GM18907 (cell line): ENCODE data around the gene PBX4.

Experiments
- ATAC-seq: cut with Tn5 transposase; IDR thresholded peaks from one replicate; pipeline ENCODE4 v1.9.1; 2021; ENCODE audit warnings: mild to moderate bottlenecking, moderate library complexity; ENCODE audit not compliant: unreplicated experiment

PBX4 gene

DNA sequence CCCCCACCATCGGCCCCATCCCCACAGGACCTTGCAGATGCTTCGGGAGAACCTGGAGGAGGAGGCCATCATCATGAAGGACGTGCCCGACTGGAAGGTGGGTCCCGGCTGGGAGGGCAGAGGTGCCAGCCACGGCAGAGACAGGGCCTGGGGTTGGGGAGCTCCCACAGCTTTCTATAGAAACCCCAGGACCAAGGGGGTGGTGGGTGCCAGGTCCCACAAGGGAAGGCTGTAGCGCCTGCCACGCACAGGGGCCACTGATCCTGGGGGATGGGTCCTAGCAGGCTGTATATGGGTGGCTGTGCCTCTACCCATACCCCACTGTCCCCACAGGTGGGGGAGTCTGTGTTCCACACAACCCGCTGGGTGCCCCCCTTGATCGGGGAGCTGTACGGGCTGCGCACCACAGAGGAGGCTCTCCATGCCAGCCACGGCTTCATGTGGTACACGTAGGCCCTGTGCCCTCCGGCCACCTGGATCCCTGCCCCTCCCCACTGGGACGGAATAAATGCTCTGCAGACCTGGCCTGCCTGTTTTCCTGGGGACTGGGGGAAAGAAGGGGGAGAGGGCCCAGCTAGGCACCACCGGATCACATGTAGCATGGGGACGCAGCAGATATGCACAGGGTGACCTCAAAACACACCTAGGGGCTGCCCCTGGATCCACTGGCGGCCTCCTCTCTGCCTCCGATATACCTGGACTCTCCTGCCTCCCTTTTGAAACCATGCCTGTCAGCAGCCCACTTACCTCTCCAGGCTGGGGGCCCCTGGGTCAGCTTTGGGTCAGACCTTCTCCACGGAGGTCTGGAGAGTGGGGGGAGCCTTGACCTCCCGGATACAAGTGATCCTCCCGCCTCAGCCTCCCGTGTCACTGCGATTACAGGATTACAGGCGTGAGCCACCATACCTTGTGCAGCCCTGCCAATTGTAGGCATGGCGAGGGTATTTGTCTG, 90.5 kb downstream of the PBX4 start:
- ATAC-seq, result no peak

DNA sequence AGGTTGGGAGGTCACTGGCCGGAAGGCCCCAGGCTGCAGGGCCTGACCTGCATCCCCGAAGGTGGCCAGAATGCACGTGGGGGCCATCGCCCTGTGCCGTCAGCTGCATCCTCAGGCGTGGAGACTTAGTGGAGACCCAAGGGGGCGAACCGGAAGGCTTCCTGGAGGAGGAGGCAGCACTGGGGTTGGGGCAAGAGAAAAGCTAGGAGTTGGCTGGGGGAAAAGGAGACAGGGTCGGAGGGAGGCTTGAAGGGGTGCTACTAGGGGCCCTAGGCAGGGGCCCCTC, 91.2 kb downstream of the PBX4 start:
- no peak for ATAC-seq

DNA sequence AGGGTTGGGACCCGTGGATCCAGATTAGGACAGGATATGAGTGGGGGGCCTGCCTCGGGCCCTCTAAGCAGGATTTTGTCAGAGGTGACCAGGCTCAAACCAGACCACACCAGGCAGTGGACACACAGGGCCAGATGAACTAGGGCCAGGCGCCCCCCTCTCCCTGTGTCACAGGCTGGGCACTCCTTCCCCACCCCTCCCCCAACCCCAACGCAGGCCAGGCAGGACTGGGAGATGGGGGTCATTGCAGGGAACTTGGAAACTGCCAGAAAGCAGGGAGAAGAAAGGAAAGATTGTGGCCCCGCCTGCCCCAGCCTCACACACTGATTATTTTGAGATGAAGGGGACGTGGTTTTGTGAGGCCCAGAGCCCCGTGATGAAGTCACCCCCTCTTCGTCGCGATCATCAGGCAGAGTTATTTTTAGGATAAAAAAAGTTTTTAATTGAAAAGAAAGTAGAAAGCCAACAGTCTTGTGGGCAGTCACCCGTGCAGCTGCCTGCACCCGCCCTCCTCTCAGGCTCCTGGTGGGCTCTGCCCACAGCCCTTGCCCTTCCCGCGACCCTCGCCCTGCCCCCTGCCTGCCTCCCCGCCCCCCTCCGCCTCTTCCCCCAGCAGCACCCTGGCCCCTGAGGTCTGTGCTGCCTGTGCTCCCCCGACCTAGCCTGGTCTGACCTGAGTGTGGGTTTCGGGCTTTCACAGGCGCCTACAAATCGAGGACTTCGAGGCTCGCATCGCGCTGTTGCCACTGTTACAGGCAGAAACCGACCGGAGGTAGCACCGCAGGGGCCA, 91.7 kb downstream of the PBX4 start:
- no peak for ATAC-seq

DNA sequence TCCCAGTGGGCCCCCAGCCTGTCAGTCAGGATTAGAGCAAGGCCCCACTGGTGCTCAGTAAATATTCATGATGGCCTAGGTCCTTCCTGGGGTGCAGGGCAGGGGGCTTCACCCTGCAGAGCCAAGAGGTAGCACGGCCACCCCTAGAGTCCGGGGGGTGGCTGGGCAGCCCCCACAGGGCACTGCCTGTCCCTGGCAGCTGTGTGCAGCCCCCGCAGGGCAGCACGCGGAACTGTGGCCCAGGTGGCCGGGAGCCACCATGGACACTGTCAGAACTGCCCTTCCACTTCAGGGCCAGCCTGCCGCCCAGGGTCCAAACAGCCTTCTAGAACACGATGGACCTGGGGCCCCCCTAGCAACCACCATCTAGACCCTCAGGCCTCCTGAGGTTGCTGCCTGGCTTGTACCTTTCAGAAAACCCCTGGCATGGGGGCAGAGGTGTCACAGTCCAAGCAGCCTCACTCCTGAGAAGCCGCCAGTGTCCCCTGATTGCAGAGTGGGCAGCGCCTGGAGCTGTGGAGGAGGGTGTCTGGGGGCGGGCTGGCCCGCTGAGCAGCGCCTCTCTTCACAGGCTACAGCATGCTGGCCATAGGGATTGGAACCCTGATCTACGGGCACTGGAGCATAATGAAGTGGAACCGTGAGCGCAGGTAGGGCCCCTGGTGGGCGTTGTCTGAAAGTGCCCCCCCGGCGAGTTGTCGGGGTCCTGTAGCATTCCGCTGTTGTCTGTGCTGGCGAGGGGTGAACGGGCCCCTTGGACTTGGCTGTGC, 92.7 kb downstream of the PBX4 start:
- no peak for ATAC-seq

DNA sequence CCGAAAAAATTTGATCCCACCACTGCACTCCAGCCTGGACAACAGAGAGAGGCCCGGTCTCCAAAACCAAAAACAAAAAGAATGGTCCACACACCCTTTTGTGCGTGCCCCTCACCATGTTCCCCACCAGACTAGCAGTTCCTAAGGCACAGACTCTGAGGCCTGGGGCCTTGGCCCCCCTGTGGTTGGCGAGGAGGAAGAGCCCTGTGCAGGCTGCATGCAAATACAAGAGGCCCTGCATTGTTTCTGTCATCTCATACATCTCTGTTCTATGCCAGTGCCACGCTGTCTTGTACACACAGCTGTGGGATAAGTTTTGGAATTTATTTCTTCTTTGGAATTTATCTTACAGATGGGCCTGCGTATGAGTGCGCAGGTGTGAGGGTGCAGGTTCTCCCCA, 94.4 kb downstream of the PBX4 start:
- no peak for ATAC-seq

DNA sequence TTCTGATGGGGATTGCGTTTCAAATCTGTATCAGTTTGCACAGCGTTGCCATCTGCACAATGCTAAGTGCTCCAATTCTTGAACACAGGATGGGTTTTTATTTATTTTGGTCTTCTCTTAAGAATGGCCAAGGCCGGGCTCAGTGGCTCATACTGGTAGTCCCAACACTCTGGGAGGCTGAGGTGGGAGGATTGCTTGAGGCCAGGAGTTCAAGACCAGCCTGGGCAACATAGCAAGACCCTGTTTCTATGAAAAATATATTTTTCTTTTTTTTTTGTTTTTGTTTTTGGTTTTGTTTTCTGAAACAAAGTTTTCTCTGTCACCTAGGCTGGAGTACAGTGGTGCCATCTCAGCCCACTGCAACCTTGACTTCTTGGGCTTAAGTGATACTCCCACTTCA, 95.3 kb downstream of the PBX4 start:
- ATAC-seq, result no peak

DNA sequence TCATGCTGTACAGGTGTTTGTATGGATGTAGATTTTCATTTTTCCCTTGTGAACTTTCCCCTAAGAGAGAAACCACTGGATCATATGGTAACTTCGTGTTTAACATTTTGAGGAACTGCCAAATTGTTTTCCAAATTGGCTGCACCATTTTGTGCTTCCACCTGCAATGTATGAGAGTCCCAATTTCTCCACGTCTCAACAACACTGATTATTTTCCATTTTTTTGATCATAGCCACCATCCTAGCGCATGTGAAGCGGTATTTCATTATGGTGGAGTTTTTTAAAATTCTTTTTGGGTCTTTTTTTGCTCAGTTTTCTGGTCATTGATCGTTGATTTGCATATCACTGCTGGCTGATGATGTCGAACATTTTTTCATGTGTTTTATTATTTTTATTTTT, 97.5 kb downstream of the PBX4 start:
- ATAC-seq, result no peak

DNA sequence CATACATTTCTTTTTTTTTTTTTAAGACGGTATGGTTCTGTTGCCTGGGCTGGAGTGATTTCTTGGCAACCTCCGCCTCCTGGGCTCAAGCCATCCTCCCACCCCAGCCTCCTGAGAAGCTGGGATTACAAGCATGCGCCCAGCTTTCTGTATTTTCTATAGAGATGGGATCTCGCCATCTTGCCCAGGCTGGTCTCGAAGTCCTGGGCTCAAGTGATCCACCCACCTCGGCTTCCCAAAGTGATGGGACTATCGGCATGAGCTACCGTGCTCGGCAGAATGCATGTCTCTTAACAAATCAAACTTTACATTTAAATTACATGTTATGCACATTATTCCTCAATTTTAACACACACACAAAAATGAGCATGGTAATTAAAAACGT, 101.3 kb downstream of the PBX4 start:
- no peak for ATAC-seq

DNA sequence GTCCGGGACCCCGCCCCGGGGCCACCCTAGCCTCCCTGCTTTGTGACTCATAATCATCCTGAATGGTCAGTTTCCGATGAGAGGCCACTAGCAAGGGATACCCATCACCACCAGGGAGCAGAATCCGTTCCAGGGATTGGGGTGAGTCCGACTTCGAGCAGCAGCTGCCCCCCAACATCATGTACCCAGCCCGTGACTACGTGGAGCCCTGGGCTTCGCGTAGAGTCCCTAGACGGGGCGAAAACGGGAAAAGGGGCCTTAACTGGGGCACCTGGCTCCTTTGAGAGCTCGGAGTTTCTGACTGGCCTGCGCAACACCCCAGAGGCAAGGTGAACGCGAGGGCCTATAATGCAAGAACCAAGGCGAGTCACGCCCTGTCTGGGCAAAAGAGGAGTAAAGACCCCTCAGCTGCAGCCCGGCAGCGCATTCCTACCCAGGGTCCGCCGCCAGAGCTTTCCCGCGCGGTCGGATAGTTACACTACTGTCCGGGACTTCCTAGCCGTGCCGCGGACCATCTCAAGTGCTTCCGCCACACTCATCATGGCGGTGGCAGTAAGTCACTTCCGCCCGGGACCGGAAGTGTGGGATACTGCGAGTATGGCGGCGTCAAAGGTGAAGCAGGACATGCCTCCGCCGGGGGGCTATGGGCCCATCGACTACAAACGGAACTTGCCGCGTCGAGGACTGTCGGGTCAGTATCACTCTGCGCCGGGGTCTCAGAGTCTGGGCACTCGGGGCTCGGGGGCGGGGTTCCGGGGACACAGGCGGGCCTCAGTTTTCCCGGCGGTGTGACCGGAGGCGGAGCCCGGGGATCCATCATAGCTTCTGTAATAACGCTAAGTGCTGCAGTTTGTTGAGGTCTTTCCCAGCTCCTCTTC, 102.6 kb downstream of the PBX4 start, which contains the start of gene NDUFA13:
Gene NDUFA13 (plus strand): TSS at position 584 of the 878 bp plus-strand sequence. CDS start 14 bp downstream, at position 598.
- peak; percentile 89 for ATAC-seq

DNA sequence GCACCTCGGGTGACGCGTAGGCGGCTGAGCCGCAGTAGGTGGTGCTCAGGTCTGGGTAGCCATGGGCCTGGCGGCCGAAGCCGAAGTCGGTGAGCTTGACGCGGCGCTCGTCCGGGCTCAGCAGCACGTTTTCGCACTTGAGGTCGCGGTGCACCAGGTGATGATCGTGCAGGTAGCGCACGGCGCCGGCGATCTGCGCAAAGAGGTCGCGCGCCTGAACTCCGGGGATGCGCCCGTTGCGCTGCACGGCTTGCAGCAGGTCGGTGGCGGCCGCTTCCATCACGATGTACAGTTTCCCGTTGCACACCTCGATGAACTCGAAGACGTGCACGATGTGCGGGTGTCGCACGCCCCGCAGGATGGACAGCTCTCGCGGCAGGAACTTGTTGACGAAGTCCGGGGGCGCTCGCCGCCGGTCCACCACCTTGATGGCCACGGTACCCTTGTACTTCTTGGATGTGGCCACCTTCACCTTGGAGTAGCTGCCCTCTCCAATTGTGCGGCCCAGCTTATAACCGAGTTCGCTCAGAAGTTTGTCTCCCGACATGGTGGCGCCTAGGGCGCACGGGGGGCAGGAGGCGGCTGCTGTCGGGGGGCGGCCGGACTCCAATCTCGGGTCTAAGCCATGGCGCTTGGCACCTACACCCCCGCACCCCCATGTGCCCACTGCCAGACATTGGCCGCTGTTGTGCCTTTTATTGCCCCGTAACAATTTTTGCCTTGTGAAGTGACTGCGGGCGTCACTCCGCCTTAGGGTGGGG, 103.4 kb downstream of the PBX4 start, which contains the start of gene TSSK6:
Gene TSSK6 (minus strand): TSS at position 668 of the 761 bp plus-strand sequence. CDS start 121 bp downstream, at position 547.
- no peak for ATAC-seq

DNA sequence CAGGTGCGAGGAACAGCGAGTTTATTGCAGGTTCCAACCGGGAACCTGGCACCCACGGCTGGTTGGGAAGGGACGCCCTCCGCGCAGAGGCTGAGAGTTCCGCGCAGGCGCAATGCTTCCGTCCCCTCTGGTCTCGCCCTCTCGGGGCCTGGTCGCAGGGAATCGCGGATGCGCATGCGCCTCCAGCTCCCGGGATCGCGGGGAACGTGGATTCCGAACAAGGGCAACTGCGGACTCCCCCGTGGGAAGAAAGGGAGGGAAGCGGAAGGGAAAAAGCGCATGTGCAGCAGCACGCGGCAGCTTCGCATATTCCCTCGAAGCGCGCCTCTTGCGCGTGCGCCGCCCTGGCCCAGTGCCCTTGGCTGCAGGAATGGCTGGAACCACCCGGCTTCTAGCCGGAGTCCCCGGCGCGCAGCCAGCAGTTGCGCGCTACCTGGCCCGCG, 104.3 kb downstream of the PBX4 start:
- ATAC-seq, result no peak

DNA sequence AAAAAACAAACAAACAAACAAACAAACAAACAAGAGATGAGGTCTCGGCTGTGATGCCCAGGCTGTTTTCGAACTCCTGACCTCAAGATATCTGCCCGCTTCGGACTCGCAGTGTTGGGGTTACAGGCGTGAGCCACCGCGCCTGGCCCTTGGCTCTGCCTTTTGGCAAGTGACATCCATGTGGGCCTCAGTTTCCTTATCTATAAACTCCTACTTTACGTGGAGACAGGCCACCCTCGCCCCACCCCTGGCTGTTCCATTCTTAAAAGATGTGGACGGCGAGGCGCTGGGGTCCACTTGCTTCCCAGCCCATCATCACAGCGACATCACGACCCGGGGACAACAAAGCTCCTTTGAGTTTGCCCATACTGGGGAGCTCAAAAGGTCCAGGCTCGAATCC, 104.8 kb downstream of the PBX4 start:
- no peak for ATAC-seq
